ENCODE results near the gene UBE2J2. TPM values are rescaled to one million over a fixed set of nuclear protein-coding genes. Genes with fewer than 3 reads are reported as not detected.

The UBE2J2 gene
- polyA plus RNA-seq, 2 of the 4 experiments (the other 2 are of a cell fraction) = 21.2 to 36.2 TPM

DNA sequence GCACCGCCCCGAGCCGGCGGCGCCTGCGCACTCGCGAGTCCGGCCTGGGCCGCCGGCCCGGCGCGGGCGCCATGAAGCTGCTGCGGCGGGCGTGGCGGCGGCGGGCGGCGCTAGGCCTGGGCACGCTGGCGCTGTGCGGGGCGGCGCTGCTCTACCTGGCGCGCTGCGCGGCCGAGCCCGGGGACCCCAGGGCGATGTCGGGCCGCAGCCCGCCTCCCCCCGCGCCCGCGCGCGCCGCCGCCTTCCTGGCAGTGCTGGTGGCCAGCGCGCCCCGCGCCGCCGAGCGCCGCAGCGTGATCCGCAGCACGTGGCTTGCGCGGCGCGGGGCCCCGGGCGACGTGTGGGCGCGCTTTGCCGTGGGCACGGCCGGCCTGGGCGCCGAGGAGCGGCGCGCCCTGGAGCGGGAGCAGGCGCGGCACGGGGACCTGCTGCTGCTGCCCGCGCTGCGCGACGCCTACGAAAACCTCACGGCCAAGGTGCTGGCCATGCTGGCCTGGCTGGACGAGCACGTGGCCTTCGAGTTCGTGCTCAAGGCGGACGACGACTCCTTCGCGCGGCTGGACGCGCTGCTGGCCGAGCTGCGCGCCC lies 41.4 kb downstream of the UBE2J2 start, which contains the start of gene B3GALT6 (continued):
- TF ChIP-seq, protein P1, sequence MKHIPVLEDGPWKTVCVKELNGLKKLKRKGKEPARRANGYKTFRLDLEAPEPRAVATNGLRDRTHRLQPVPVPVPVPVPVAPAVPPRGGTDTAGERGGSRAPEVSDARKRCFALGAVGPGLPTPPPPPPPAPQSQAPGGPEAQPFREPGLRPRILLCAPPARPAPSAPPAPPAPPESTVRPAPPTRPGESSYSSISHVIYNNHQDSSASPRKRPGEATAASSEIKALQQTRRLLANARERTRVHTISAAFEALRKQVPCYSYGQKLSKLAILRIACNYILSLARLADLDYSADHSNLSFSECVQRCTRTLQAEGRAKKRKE (CRISPR knock-in tag; IDR thresholded peaks at IDR 0.05; ENCODE audit: low read depth) = 0 out of 2 replicates have a peak, but pooled peaks have one; percentile 33
- TF ChIP-seq FOSB (CRISPR knock-in tag; IDR thresholded peaks at IDR 0.05) (no peak), PHF8 (IDR thresholded peaks at IDR 0.05; ENCODE audit: borderline replicate concordance, low read depth) (no peak), HOXB13 (CRISPR knock-in tag; IDR thresholded peaks at IDR 0.05; ENCODE audit: low read depth) (0 out of 2 replicates have a peak, but pooled peaks have one; percentile 60), JUNB (IDR thresholded peaks at IDR 0.05) (no peak), MAFK (IDR thresholded peaks at IDR 0.05; ENCODE audit: partially characterized antibody) (no peak), POLR2A (IDR thresholded peaks at IDR 0.05; ENCODE audit: low read length) (peak; percentile 28; the same call in 1 of the 2 replicates), KDM5A (IDR thresholded peaks at IDR 0.05) (no peak), CBX2 (IDR thresholded peaks at IDR 0.05; ENCODE audit: borderline replicate concordance, low read depth) (no peak), HOXB5 (CRISPR knock-in tag; IDR thresholded peaks at IDR 0.05) (peak; percentile 64; the same call in 1 of the 2 replicates), TP53 (CRISPR knock-in tag; IDR thresholded peaks at IDR 0.05) (no peak), NFE2L2 (conservative IDR thresholded peaks at IDR 0.05; ENCODE audit: low read length) (no peak), CHD4 (IDR thresholded peaks at IDR 0.05; ENCODE audit: borderline replicate concordance) (no peak), NPAS2 (CRISPR knock-in tag; IDR thresholded peaks at IDR 0.05; ENCODE audit: borderline replicate concordance) (peak; percentile 68; the same call in 1 of the 2 replicates), ZNF302 (CRISPR knock-in tag; IDR thresholded peaks at IDR 0.05) (no peak), RNF2 (IDR thresholded peaks at IDR 0.05; ENCODE audit: borderline replicate concordance, low read depth) (no peak), GATA3 (IDR thresholded peaks at IDR 0.05; ENCODE audit: borderline replicate concordance) (no peak), JUN (IDR thresholded peaks at IDR 0.05) (peak in 1 of 2 experiments; percentile 67; a peak in 2 of 5 replicates), HEYL (CRISPR knock-in tag; IDR thresholded peaks at IDR 0.05) (no peak), KDM1A (IDR thresholded peaks at IDR 0.05; ENCODE audit: low read depth) (no peak), POLR2AphosphoS2 (conservative IDR thresholded peaks at IDR 0.05; ENCODE audit: low read length) (no peak)
- TF ChIP-seq, protein P2, sequence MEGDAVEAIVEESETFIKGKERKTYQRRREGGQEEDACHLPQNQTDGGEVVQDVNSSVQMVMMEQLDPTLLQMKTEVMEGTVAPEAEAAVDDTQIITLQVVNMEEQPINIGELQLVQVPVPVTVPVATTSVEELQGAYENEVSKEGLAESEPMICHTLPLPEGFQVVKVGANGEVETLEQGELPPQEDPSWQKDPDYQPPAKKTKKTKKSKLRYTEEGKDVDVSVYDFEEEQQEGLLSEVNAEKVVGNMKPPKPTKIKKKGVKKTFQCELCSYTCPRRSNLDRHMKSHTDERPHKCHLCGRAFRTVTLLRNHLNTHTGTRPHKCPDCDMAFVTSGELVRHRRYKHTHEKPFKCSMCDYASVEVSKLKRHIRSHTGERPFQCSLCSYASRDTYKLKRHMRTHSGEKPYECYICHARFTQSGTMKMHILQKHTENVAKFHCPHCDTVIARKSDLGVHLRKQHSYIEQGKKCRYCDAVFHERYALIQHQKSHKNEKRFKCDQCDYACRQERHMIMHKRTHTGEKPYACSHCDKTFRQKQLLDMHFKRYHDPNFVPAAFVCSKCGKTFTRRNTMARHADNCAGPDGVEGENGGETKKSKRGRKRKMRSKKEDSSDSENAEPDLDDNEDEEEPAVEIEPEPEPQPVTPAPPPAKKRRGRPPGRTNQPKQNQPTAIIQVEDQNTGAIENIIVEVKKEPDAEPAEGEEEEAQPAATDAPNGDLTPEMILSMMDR (IDR thresholded peaks at IDR 0.05) = no peak
- TF ChIP-seq, protein P3, sequence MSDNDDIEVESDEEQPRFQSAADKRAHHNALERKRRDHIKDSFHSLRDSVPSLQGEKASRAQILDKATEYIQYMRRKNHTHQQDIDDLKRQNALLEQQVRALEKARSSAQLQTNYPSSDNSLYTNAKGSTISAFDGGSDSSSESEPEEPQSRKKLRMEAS (IDR thresholded peaks at IDR 0.05) = peak; percentile 83
- TF ChIP-seq, protein P4, sequence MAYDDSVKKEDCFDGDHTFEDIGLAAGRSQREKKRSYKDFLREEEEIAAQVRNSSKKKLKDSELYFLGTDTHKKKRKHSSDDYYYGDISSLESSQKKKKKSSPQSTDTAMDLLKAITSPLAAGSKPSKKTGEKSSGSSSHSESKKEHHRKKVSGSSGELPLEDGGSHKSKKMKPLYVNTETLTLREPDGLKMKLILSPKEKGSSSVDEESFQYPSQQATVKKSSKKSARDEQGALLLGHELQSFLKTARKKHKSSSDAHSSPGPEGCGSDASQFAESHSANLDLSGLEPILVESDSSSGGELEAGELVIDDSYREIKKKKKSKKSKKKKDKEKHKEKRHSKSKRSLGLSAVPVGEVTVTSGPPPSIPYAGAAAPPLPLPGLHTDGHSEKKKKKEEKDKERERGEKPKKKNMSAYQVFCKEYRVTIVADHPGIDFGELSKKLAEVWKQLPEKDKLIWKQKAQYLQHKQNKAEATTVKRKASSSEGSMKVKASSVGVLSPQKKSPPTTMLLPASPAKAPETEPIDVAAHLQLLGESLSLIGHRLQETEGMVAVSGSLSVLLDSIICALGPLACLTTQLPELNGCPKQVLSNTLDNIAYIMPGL (CRISPR knock-in tag; IDR thresholded peaks at IDR 0.05; ENCODE audit: borderline replicate concordance) = no peak
